Mesodermal cell (in vitro differentiated cells): ENCODE measurements around the gene NKD1.
"Not testable (repeated sequence)": the region's sequence is repeated elsewhere in the genome, so short reads cannot be mapped to it uniquely, and the experiment has no call there.

Source experiments
- H3K27ac ChIP-seq: 2 replicates; pipeline ENCODE4 v1.7.0; 2013; ENCODE audit warnings: mild to moderate bottlenecking, low read depth, low read length, moderate library complexity; ENCODE audit not compliant: severe bottlenecking
- H3K36me3 ChIP-seq: 2 replicates; pipeline ENCODE4 v1.7.1; 2013; ENCODE audit warnings: mild to moderate bottlenecking, low read length, moderate library complexity; ENCODE audit not compliant: control insufficient read depth, insufficient read depth
- H3K4me1 ChIP-seq: one replicate; pipeline ENCODE4 v1.7.1; 2013; ENCODE audit warnings: mild to moderate bottlenecking, low read length; ENCODE audit not compliant: insufficient read depth, control insufficient read depth, poor library complexity, severe bottlenecking
- H3K4me3 ChIP-seq: 2 replicates; pipeline ENCODE4 v1.7.0; 2013; ENCODE audit warnings: low read length, control low read depth, mild to moderate bottlenecking; ENCODE audit not compliant: insufficient read depth, poor library complexity, severe bottlenecking; ENCODE audit errors: extremely low read depth
- H3K9me3 ChIP-seq: 2 replicates; pipeline ENCODE4 v1.7.1; 2013; ENCODE audit warnings: mild to moderate bottlenecking, low read length, moderate library complexity; ENCODE audit not compliant: control insufficient read depth
- WGBS, 2 experiments: methylation state at CpG; one replicate each; pipeline ENCODE4 v1.1.5; 2013; ENCODE audit warnings: missing lambda C conversion rate in 2 of 2; ENCODE audit not compliant: insufficient coverage in 2 of 2; 5-methylcytosine and 5-hydroxymethylcytosine counted together

NKD1 gene

DNA sequence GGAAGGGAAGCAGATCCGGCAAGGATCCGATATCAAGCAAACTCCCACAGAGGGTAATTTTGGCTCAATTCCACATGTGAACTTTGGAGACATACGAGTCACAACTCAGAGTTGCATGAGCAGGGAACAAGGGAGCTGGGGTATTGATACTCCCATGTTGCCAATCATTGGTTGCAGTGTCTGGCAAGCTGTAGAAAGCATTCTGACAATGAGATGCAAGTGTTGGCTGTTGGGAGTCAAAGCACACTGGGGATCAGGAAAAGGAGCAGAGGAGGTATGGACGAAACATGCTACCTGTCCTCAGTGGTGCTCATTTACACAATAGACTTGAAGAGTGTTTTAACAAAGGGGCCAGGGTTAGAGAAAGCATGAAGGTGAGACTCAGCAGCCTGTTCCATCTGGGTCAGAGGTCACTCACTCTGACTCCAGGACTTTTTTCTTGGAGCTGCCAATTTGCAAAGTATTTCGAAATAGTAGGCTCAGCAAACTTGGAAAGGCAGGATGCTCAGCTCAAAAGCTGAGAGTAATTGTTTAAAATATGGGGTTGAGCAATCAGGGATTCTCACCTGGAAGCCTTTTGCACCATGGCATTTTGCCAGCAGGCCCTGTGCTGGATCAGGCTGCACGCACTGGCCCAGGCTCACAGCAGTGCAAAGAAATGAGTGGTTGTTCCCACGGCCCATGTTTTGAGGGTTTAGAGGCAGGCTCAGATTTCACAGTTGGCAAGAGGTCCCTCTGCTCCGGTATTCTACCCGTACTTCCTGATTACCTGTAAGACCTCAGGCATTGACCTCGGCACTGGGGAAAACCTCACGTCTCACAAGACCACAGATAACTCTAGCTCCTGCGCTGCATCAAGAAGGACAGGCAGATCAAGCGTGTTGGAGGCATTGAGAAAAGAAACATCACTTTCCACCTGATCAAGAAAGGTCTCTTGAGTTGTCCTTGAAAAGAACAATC lies 17.6 kb upstream of the NKD1 start:
- Histone ChIP-seq H3K36me3 (no peaks in the 10 kb centered on the region), H3K4me1 (no peaks in the 10 kb centered on the region), H3K27ac (no peak overlapping the region), H3K4me3 (no peak overlapping the region), H3K9me3 (peaks cover 14% of the 10 kb centered on the region)
- WGBS, 2 experiments, result 90% methylated on average over 13 of the region's 13 CpGs

DNA sequence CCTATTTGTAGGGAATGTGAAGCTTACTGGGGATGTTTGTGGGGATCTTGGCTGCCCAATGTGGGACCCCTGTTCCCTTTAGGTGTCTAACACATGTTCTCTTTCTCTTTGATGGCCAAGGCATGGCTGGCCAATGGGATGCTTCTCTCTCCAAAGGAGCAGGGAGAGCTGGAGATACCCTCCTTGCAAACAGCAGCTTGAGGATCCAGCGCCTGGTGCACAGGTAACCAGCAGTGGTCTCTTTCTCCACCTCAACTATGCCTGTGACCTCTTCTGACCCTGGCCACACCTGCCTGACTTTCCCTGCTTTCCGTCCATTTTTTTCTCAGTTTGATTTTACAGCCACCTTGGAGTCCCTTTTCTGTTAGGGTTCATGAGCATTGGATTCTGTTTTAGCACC lies 16.8 kb upstream of the NKD1 start:
- 73 to 100% methylated on average over 2 of the region's 2 CpGs for WGBS, 2 experiments
- H3K9me3 ChIP-seq, result peaks cover 14% of the 10 kb centered on the region
- H3K27ac ChIP-seq, result no peak overlapping the region
- H3K36me3 ChIP-seq, result no peaks in the 10 kb centered on the region
- H3K4me1 ChIP-seq, result no peaks in the 10 kb centered on the region
- H3K4me3 ChIP-seq, result no peak overlapping the region

DNA sequence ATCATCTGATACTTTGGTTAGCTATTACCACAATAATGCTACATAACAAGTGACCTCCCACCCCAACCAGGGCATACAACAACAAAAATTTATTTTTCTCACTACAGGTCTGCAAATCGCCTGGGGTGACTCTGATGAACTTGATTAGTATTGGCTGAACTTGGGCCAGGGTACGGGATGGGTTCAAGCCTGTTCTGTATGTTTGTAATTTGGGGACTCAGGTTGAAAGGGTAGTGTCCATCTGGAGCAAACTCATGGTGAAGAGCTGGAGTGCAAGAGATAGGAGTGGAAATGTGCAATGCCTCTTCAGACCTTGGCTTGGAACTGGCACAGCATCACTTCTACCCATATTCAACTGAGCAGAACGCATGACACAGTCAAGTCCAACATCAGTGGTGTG lies 16.3 kb upstream of the NKD1 start:
- WGBS, 2 experiments, result 83 to 94% methylated on average over 1 to 2 of the region's 3 CpGs
- no peaks in the 10 kb centered on the region for H3K36me3 ChIP-seq

DNA sequence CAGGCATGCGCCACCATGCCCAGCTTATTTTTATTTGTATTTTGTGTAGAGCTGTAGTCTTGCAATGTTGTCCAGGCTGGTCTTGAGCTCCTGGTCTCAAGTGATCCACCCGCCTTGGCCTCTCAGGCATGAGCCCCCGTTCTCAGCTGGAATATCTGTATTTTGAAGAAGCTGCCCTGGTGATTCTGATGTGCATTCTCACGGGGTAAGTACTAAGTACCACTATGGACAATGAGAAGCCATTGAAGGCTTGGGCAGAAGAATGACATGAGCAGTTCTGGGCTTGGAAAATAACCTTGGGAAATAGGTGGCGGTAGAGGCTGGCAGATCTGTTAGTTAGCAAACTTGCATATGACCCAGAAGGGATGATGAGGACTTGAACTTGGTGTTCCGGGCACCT lies 15.6 kb upstream of the NKD1 start:
- 85 to 97% methylated on average over 5 of the region's 6 CpGs for WGBS, 2 experiments
- Histone ChIP-seq H3K36me3 (no peaks in the 10 kb centered on the region), H3K4me3 (no peak overlapping the region), H3K27ac (no peak overlapping the region), H3K9me3 (peaks cover 14% of the 10 kb centered on the region), H3K4me1 (no peaks in the 10 kb centered on the region)

More for the DNA sequence above, 16.3 kb upstream of the NKD1 start:
- Histone ChIP-seq H3K4me3 (no peak overlapping the region), H3K9me3 (peaks cover 14% of the 10 kb centered on the region), H3K4me1 (no peaks in the 10 kb centered on the region), H3K27ac (no peak overlapping the region)

DNA sequence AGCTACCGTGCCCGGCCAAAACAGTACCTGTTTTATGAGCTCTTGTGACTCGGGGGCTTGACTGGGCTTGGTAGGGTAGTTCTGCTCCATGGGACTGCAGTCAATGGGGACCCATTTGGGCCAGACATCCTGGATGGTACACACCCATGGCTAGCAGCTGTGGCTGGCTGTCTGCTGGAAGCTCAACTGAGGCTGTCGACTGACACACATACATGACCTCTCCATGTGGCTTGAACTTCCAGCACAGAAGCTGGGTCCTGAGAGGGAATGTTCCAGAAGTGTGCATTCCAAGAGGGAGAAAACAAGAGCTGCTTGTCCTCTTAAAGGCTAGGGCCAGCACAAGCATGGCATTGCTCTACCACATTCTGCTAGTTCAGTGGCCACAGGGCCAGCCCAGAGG lies 14.9 kb upstream of the NKD1 start:
- Histone ChIP-seq H3K4me1 (peaks cover 2% of the 10 kb centered on the region), H3K9me3 (peaks cover 14% of the 10 kb centered on the region), H3K27ac (no peak overlapping the region), H3K36me3 (no peaks in the 10 kb centered on the region), H3K4me3 (no peak overlapping the region)
- WGBS, 2 experiments, result 86 to 100% methylated on average over 2 to 4 of the region's 4 CpGs

DNA sequence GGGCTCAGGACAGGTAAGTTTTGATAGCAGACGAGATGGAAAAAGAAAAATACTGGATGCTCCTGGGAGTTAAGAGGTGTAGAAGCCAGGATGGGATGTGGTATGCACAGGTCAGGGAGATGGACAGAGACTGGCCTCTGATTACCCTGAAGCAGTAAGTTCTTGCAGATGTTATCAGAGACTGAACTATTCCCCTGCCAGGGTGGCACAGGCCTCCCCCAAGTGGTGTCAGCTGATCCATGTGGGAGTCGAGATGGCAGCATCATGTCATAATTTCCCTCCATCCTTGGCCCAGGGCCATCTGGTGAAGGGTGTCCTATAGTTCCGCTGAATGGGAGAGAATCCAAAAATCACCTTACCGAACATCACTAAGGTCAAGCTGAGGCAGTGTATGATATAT lies 14.1 kb upstream of the NKD1 start:
- Histone ChIP-seq H3K9me3 (peaks cover 11% of the 10 kb centered on the region), H3K36me3 (no peaks in the 10 kb centered on the region), H3K4me1 (peaks cover 10% of the 10 kb centered on the region), H3K27ac (no peak overlapping the region), H3K4me3 (no peak overlapping the region)
- WGBS, 2 experiments, result 88 to 100% methylated on average over 1 of the region's 4 CpGs

DNA sequence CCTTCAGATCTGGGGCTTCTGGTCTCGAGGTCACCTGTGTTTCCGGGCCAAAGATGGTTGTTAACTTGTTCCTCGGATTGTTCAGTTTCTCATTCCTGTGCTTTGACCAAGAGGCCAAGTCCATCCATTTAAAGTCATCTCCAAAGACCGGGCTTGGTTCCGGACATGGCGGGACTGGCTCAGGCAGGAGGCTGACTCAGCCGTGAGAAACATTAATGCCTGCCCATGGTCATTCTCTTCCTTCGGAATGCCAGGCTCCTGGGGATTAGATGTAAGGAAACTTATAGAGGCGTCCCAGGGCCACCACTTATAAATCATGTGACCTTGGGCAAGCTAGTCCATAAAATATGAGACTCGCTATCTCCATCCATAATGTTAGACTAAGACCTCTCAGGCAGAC lies 13.6 kb upstream of the NKD1 start:
- Histone ChIP-seq H3K4me1 (peaks cover 15% of the 10 kb centered on the region), H3K36me3 (no peaks in the 10 kb centered on the region), H3K4me3 (no peak overlapping the region), H3K27ac (no peak overlapping the region), H3K9me3 (peaks cover 6% of the 10 kb centered on the region)
- WGBS, 2 experiments, result 94 to 99% methylated on average over 7 to 10 of the region's 10 CpGs

DNA sequence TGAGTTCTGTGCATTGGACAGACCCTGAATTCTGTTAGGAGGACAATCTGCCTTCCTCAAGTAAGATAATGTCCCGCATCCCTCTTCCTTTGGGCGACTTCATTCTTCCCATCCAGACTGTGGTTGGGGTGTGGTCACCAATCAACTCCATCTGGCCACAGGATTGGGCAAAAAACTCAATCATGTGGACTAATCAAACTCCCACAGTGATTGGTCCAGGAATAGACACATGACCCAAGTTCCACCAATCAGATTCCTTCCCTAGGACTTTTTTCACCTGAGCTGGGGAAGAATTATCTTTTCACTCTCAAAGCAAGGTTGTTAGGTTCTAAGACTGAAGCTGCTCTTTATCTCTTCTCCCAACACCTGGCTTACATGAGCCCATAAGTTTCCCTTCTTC lies 13.2 kb upstream of the NKD1 start:
- Histone ChIP-seq H3K9me3 (peaks cover 4% of the 10 kb centered on the region), H3K27ac (no peak overlapping the region), H3K4me3 (no peak overlapping the region), H3K4me1 (peaks cover 17% of the 10 kb centered on the region), H3K36me3 (no peaks in the 10 kb centered on the region)
- 100% methylated on average over 2 of the region's 2 CpGs; no CpG with 5 or more reads in 1 of the 2 experiments for WGBS, 2 experiments

DNA sequence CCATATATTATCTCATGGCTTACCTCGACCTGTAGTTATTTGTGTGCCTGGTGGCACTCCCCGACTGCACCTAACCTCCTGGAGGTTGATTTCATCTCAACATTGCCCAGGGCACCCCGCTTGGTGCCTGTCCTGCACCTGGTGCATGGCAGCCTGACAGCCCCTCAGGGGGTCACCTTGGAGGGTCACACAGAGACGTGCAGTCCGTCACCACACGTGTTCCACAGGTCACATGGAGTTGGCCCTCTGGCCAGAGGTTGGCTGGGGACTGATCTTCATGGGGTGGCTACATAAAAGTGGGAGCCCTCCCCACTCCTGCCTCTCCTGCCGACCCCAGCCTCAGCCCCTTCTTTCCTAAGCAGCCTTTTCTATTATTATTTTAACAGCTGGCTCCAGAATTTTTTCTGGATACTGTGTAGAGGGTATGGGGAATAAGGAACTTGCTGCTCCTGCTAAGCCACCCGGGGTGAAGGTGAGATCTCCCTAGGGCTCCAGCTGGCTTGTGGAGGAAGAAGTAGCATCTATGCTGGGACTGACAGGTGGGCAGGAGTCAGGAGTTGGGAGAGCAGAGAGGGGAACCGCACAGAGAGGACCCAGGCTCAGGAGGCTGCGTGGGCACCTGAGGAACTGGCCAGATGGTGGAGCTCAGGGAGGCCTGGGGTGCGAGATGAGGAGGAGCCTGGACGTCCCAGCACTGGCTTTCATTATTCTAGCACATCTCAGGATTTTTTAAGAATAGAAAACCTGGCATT lies 12.5 kb upstream of the NKD1 start:
- Histone ChIP-seq H3K4me1 (peaks cover 17% of the 10 kb centered on the region), H3K27ac (no peak overlapping the region), H3K36me3 (no peaks in the 10 kb centered on the region), H3K9me3 (no peaks in the 10 kb centered on the region), H3K4me3 (no peak overlapping the region)
- 94 to 95% methylated on average over 8 to 10 of the region's 12 CpGs for WGBS, 2 experiments

DNA sequence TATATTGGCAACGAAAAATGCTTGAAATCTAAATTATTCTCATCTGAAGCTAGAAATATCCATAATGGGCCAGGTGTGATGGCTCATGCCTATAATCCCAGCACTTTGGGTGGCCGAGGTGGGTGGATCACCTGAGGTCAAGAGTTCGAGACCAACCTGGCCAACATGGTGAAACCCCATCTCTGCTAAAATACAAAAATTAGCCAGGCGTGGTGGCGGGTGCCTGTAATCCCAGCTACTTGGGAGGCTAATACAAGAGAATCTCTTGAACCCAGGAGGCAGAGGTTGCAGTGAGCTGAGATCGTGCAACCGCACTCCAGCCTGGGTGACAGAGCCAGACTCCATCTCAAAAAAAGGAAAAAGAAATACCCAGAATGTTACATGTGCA lies 11.9 kb upstream of the NKD1 start:
- not testable (repeated sequence) for H3K9me3 ChIP-seq, H3K27ac ChIP-seq, H3K36me3 ChIP-seq, H3K4me3 ChIP-seq
- peaks cover 17% of the 10 kb centered on the region for H3K4me1 ChIP-seq
- 92 to 100% methylated on average over 5 to 6 of the region's 7 CpGs for WGBS, 2 experiments
